ENCODE measurements around the gene KIF9. TPM values are rescaled to one million over a fixed set of nuclear protein-coding genes. Genes with fewer than 3 reads are reported as not detected.

KIF9 gene, protein sequence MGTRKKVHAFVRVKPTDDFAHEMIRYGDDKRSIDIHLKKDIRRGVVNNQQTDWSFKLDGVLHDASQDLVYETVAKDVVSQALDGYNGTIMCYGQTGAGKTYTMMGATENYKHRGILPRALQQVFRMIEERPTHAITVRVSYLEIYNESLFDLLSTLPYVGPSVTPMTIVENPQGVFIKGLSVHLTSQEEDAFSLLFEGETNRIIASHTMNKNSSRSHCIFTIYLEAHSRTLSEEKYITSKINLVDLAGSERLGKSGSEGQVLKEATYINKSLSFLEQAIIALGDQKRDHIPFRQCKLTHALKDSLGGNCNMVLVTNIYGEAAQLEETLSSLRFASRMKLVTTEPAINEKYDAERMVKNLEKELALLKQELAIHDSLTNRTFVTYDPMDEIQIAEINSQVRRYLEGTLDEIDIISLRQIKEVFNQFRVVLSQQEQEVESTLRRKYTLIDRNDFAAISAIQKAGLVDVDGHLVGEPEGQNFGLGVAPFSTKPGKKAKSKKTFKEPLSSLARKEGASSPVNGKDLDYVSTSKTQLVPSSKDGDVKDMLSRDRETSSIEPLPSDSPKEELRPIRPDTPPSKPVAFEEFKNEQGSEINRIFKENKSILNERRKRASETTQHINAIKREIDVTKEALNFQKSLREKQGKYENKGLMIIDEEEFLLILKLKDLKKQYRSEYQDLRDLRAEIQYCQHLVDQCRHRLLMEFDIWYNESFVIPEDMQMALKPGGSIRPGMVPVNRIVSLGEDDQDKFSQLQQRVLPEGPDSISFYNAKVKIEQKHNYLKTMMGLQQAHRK
- total RNA-seq (ENCODE audit: low replicate concordance), result 2.0 and 5.0 TPM in 2 replicates

DNA sequence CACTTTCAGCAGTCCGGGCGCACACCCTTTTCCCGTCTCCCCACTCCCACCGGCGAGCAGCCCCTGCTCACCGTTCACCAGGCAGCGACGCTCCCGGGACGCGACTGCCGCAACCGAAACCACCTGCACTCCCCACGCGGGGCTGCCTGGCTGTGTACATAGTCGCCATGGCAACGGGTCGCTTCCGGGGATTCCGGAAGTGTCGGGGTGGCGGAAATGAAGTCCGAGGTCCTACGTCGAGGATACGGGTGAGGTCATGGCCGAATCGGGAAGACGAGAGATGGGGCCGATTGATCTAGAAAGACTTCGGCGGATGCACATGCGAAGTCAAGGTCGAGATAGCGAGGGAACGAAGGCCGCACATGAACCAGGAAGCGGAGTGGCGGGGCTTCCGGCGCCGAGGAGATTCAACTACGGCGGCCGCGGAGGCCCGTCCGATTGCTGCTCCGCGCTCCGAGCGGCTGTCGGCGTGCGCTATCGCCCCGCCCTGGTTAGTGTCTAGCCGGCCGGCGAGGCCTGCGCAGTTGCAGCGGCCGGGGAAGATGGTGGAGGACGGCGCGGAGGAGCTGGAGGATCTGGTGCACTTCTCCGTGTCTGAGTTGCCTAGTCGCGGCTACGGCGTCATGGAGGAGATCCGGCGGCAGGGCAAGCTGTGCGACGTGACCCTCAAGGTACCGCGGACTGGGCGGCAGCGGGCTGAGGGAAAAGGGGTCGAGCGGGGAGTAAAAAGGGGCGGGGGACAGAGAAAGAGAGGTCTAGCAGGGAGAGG is at the start of gene KIF9, which contains the start of gene KLHL18:
TSS of gene KIF9 (minus strand) at position 376 of the 769 bp plus-strand sequence. CDS start 5,425 bp downstream, outside the sequence.
TSS of gene KLHL18 (plus strand) at position 521 of the 769 bp plus-strand sequence. CDS start at position 543, 22 bp downstream.

Other genes with a start within 250 kb of the KIF9 start
- gene SETD2, start 118.7 kb downstream of the KIF9 start, total RNA-seq (ENCODE audit: low replicate concordance), result 15.3 and 21.2 TPM in 2 replicates
- 18.3 and 30.9 TPM in 2 replicates for gene KLHL18, start 145 bp upstream of the KIF9 start, total RNA-seq (ENCODE audit: low replicate concordance)
- gene PTPN23, start 98.2 kb upstream of the KIF9 start, total RNA-seq (ENCODE audit: low replicate concordance), result 9.8 and 12.9 TPM in 2 replicates
- 44.9 and 99.7 TPM in 2 replicates for gene SCAP, start 193.1 kb upstream of the KIF9 start, total RNA-seq (ENCODE audit: low replicate concordance)
- 32.2 and 45.5 TPM in 2 replicates for gene ELP6, start 230.9 kb upstream of the KIF9 start, total RNA-seq (ENCODE audit: low replicate concordance)

All from smooth muscle cell of the coronary artery (primary cell).